Karpas-422 (cell line): ENCODE measurements around the gene SLC38A5. TPM values are rescaled to one million over a fixed set of nuclear protein-coding genes. Genes with fewer than 3 reads are reported as not detected.

Source experiments
- DNase-seq: peaks from one replicate; pipeline ENCODE4 v3.0.0-alpha.2; 2015
- H2AFZ ChIP-seq: fragments of 200-600 bp; sonication (generic); 2 replicates; pipeline ENCODE4 v1.6.1; 2014; ENCODE audit warnings: antibody characterized with exemption, low read length, mixed read lengths
- H3K27ac ChIP-seq: fragments of 200-600 bp; sonication (generic); 2 replicates; pipeline ENCODE4 v1.5.1; 2014; ENCODE audit warnings: mild to moderate bottlenecking, low read length, moderate library complexity
- H3K27me3 ChIP-seq: fragments of 200-600 bp; sonication (generic); 2 replicates; pipeline ENCODE4 v1.6.1; 2014; ENCODE audit warnings: low read length, mixed read lengths
- H3K36me3 ChIP-seq: fragments of 200-600 bp; sonication (generic); 2 replicates; pipeline ENCODE4 v1.6.1; 2014; ENCODE audit warnings: low read length, mixed read lengths; ENCODE audit not compliant: insufficient read depth
- H3K4me1 ChIP-seq: fragments of 200-600 bp; sonication (generic); 2 replicates; pipeline ENCODE4 v1.6.1; 2014; ENCODE audit warnings: mild to moderate bottlenecking, low read length, mixed read lengths
- H3K4me2 ChIP-seq: fragments of 200-600 bp; sonication (generic); 2 replicates; pipeline ENCODE4 v1.6.1; 2014; ENCODE audit warnings: low read length, low read depth, mild to moderate bottlenecking; ENCODE audit not compliant: poor library complexity, severe bottlenecking
- H3K4me3 ChIP-seq: fragments of 200-600 bp; sonication (generic); 2 replicates; pipeline ENCODE4 v1.5.1; 2014; ENCODE audit warnings: mild to moderate bottlenecking, antibody characterized with exemption, low read length, mixed read lengths
- H3K79me2 ChIP-seq: fragments of 200-600 bp; sonication (generic); 2 replicates; pipeline ENCODE4 v1.6.1; 2014; ENCODE audit warnings: mild to moderate bottlenecking, low read length, mixed read lengths
- H3K9ac ChIP-seq: fragments of 200-600 bp; sonication (generic); 2 replicates; pipeline ENCODE4 v1.6.0; 2014; ENCODE audit warnings: low read length
- H3K9me2 ChIP-seq: fragments of 200-600 bp; sonication (generic), shearing (Covaris generic); replicated peaks from 2 replicates; pipeline ENCODE4 v1.6.0; 2014; ENCODE audit warnings: mild to moderate bottlenecking, low read length, moderate library complexity; ENCODE audit not compliant: insufficient read depth
- H3K9me3 ChIP-seq: fragments of 300-700, 200-600 bp; sonication (generic); 2 replicates; pipeline ENCODE4 v1.6.1; 2014; ENCODE audit warnings: low read length, mixed read lengths
- H4K20me1 ChIP-seq: fragments of 200-600 bp; sonication (generic); 2 replicates; pipeline ENCODE4 v1.6.1; 2014; ENCODE audit warnings: mild to moderate bottlenecking, antibody characterized with exemption, low read length, low read depth; ENCODE audit not compliant: insufficient read depth
- total RNA-seq: library from RNA; depleted of rRNA; stranded (reverse); fragments of >200 nt; shearing (Covaris generic); gene quantifications from 2 replicates; pipeline ENCODE4 v1.2.3, GENCODE V29; 2014; ENCODE audit warnings: low replicate concordance

SLC38A5 gene
- total RNA-seq, 1 experiment from 2014 or later = not detected

DNA sequence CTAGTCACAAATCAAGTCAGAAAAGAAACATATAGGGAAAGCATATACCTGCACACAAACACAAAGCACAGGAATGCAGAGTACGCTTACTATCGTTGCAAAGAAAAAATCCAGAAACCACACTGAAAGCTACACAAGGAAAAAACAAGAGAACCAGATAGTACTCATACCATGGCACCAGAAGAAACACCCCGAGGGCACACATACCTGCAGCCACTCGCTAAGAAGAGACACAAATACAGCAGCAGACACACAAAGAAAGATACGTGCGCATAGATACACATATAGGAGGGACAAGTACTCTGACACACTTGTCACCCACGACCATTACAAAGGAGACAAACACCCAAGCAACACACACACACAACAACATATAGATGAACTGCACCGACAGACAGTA, 1.4 kb upstream of the SLC38A5 start:
- no peak overlapping the region for H3K4me3 ChIP-seq
- H3K4me1 ChIP-seq = peaks cover 4% of the 10 kb centered on the region
- no peak overlapping the region for H3K9ac ChIP-seq
- no peaks in the 10 kb centered on the region for H3K9me2 ChIP-seq
- H3K27ac ChIP-seq = no peak overlapping the region
- no peak overlapping the region for H2AFZ ChIP-seq
- H3K27me3 ChIP-seq = no peaks in the 10 kb centered on the region
- no peaks in the 10 kb centered on the region for H3K9me3 ChIP-seq
- H3K36me3 ChIP-seq = no peaks in the 10 kb centered on the region
- no peaks in the 10 kb centered on the region for H4K20me1 ChIP-seq
- H3K4me2 ChIP-seq = no peak overlapping the region
- no peak for DNase-seq
- H3K79me2 ChIP-seq = peaks cover 5% of the 10 kb centered on the region

DNA sequence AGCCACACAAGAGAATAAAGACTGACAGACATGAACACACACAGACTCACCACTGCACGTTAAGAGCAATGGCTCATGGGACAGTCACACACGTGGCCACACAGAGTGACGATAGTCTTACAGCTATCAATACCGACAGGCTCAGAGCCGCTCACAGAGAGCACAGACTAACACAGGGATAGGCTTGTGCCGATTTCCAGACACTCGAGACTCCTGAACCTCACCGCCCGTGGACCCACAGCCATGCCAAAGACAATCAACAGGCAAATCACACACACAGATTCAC, 716 bp upstream of the SLC38A5 start:
- peaks cover 4% of the 10 kb centered on the region for H3K4me1 ChIP-seq
- H3K4me3 ChIP-seq = no peak overlapping the region
- H4K20me1 ChIP-seq = no peaks in the 10 kb centered on the region
- H3K36me3 ChIP-seq = no peaks in the 10 kb centered on the region
- no peaks in the 10 kb centered on the region for H3K79me2 ChIP-seq
- H3K9me3 ChIP-seq = no peaks in the 10 kb centered on the region
- H3K27me3 ChIP-seq = no peaks in the 10 kb centered on the region
- H3K4me2 ChIP-seq = no peak overlapping the region
- no peaks in the 10 kb centered on the region for H3K9me2 ChIP-seq
- no peak overlapping the region for H3K27ac ChIP-seq
- H3K9ac ChIP-seq = no peak overlapping the region
- H2AFZ ChIP-seq = no peak overlapping the region
- DNase-seq = peak; percentile 38

DNA sequence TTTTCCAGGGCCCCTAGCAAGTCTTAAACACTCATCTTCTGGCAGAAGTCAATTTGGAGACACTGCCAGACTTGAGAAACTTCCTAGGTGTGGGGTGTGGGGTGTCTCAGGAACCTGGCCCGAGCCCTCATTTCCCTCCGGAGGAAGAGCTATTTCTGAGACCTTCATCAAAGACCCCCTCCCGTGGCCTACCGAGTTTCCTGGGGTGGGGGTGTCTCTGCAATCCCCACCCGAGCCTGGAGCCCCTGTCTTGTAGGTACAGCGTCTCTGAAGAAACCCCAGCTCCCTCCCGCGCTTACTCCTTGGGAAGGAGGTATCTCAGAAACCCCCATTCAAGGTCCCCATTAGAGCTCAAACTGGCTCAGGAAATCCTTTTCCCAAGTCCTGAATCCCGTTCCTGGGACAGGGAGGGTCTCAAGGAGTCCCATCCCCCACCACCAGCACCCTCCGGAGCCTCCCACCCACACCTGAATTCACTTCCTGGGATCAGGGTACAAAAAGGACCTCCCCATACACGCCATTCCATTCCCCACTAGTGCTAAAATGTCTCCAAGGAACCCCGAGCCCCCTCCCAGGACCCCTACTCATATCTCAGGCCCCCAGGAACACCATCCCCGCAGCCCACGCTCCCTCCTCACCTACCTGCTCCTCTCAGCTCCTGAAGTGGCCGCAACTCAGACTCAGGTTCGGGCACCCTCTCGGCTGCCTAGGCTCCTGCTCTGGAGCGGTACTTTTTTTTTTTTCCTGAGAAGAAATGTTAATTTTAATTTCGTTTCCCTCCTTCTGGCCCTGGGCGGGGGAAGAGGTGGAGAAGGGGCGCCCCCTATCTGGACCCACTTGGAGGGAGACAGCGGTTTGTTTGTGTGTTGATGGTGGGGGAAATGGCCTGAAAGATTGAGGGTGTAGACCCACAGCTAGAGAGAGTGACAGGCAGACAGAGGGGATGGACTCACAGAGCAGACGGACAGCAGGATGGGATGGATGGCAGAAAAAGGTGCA, 1.1 kb downstream of the SLC38A5 start:
- Histone ChIP-seq H3K36me3 (no peaks in the 10 kb centered on the region), H3K79me2 (no peaks in the 10 kb centered on the region), H3K4me1 (no peaks in the 10 kb centered on the region), H3K4me2 (no peak overlapping the region), H3K27ac (no peak overlapping the region), H2AFZ (no peak overlapping the region), H3K9ac (no peak overlapping the region), H3K4me3 (no peak overlapping the region), H3K9me3 (no peaks in the 10 kb centered on the region), H4K20me1 (no peaks in the 10 kb centered on the region), H3K27me3 (no peaks in the 10 kb centered on the region), H3K9me2 (no peaks in the 10 kb centered on the region)
- no peak for DNase-seq

DNA sequence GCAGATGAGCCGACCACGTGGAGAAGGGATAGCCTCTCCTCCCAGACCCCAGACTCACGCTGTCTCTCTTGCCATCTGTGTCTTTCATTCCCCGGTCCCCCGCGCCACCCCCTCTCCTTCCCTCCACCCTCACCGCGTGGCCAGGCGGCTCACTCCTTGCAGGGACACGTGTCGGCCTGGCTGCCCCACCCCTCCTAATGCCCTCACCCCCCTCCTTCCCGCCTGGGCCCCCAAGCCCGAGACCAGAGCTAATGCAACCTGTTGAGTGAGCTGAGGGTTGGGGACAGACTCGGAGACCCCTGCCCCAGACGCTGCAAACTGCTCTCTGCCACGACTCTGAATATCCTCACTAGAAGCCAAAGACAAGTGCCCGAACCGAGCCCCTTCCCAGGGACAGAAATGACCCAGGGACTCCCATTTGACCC, 1.8 kb downstream of the SLC38A5 start:
- Histone ChIP-seq H2AFZ (no peak overlapping the region), H3K27ac (no peak overlapping the region)

DNA sequence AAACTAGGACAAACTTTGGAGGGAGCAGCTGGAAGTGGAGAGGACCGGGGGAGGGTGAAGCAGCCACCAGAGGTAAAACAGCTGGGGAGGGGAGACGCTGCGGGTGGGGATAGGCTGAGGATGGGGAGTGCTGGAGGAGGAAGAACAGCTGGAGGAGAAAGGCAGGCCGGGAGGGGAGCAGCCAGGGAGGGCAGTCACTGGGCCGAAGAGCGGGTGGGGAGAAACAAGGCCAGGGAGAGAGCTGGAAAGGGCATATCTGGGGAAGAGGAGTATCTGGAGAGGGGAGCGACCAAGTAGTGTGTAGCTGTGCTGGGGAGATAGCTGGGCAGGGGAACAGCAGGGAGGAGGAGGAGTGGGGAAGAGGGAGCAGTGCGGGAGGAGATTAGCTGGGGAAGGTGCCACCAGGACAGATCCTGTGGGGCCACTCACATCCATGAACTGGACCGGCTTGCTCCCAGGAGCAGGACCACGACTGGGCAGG, 2.7 kb downstream of the SLC38A5 start:
- Histone ChIP-seq H3K4me1 (no peaks in the 10 kb centered on the region), H3K9me3 (no peaks in the 10 kb centered on the region), H3K9ac (no peak overlapping the region), H3K36me3 (no peaks in the 10 kb centered on the region), H2AFZ (no peak overlapping the region), H3K79me2 (no peaks in the 10 kb centered on the region), H3K4me2 (no peak overlapping the region), H3K27me3 (no peaks in the 10 kb centered on the region), H3K27ac (no peak overlapping the region), H4K20me1 (no peaks in the 10 kb centered on the region), H3K9me2 (no peaks in the 10 kb centered on the region), H3K4me3 (no peak overlapping the region)
- peak; percentile 14 for DNase-seq

More for the DNA sequence above, 1.8 kb downstream of the SLC38A5 start:
- Histone ChIP-seq H4K20me1 (no peaks in the 10 kb centered on the region), H3K9ac (no peak overlapping the region), H3K4me2 (no peak overlapping the region), H3K9me2 (no peaks in the 10 kb centered on the region), H3K4me1 (no peaks in the 10 kb centered on the region), H3K36me3 (no peaks in the 10 kb centered on the region), H3K27me3 (no peaks in the 10 kb centered on the region), H3K79me2 (no peaks in the 10 kb centered on the region), H3K9me3 (no peaks in the 10 kb centered on the region), H3K4me3 (no peak overlapping the region)
- DNase-seq = no peak

DNA sequence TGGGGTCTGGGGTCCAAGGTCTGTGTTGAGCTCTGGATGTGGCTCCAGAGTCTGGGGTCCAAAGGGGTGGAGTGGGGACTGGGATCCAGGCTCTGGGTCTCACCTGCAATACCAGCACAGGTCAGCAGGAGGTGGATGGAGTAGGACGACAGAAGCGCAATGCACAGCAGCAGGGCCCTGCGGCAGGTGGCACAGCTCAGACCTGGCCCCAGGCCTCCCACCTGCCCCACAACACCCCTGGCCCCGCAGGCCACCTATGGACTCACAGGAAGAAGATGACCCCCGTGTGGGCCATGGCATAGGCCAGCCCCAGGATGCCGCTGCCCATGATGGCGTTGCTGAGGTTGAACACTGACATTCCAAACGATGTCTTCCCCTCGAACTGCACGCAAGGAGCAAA, 3.4 kb downstream of the SLC38A5 start:
- H3K9ac ChIP-seq = no peak overlapping the region
- peak; percentile 44 for DNase-seq
- no peak overlapping the region for H3K4me3 ChIP-seq
- no peak overlapping the region for H3K27ac ChIP-seq
- H3K4me2 ChIP-seq = no peak overlapping the region
- H3K27me3 ChIP-seq = no peaks in the 10 kb centered on the region
- H3K36me3 ChIP-seq = no peaks in the 10 kb centered on the region
- no peaks in the 10 kb centered on the region for H3K79me2 ChIP-seq
- H2AFZ ChIP-seq = no peak overlapping the region
- no peaks in the 10 kb centered on the region for H4K20me1 ChIP-seq
- no peaks in the 10 kb centered on the region for H3K4me1 ChIP-seq
- H3K9me3 ChIP-seq = no peaks in the 10 kb centered on the region
- H3K9me2 ChIP-seq = no peaks in the 10 kb centered on the region

DNA sequence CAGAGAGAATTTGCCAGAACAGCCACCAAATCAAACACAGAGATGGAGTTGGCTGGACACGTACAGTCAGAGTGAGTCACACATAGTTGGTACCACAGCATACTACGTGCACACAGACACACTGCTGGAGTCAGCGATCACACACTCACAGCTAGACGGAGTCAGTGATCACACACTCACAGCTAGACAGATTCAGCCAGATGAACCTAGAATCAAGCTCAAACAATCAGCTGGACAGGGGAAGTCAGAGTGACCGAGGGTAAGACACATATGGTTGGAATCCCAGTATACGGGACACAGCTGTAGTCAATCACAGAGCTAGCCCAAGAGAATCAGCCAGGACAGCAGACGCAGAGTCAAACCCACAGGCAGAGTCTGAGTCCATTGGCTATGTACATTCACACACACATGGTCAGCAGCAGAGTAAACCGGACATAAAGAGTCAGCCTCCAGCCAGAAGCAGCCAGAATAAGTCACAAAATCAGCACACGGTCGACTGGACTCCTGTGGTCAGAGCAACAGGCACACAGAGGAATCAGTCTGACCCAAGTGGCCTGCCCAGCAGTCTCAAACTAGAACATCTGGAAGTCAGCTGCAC, 4.6 kb downstream of the SLC38A5 start:
- H3K9me2 ChIP-seq = no peaks in the 10 kb centered on the region
- H3K4me3 ChIP-seq = no peak overlapping the region
- H3K27ac ChIP-seq = no peak overlapping the region
- H3K9me3 ChIP-seq = no peaks in the 10 kb centered on the region
- H3K79me2 ChIP-seq = no peaks in the 10 kb centered on the region
- no peaks in the 10 kb centered on the region for H4K20me1 ChIP-seq
- H2AFZ ChIP-seq = no peak overlapping the region
- no peak overlapping the region for H3K9ac ChIP-seq
- peak; percentile 29 for DNase-seq
- H3K36me3 ChIP-seq = no peaks in the 10 kb centered on the region
- H3K4me2 ChIP-seq = no peak overlapping the region
- no peaks in the 10 kb centered on the region for H3K4me1 ChIP-seq
- no peaks in the 10 kb centered on the region for H3K27me3 ChIP-seq

DNA sequence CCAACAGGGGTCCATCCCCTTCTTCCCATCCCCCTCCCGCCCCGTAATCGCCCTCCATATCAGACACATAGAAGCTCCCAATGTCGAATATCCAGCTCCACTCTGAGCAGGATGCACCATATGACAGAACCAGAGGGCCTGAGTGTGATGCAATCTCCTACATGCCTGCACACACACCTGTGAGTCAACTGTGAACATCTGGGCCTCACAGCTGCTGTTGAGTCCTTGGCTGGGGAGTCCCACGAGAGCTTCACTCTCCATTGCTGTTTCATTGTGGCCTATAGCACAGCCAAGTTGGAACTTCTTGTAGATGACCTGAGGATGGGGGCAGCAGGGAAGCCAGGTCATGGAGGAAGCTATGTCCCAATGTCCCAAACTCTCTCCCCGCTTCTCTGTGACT, 8.2 kb downstream of the SLC38A5 start:
- H3K9me3 ChIP-seq = no peaks in the 10 kb centered on the region
- no peak overlapping the region for H3K4me2 ChIP-seq
- no peak overlapping the region for H3K27ac ChIP-seq

More for the DNA sequence above, 8.2 kb downstream of the SLC38A5 start:
- H4K20me1 ChIP-seq = no peaks in the 10 kb centered on the region
- H3K9ac ChIP-seq = no peak overlapping the region
- no peaks in the 10 kb centered on the region for H3K27me3 ChIP-seq
- no peaks in the 10 kb centered on the region for H3K36me3 ChIP-seq
- no peak overlapping the region for H2AFZ ChIP-seq
- H3K4me1 ChIP-seq = no peaks in the 10 kb centered on the region
- no peaks in the 10 kb centered on the region for H3K9me2 ChIP-seq
- no peak overlapping the region for H3K4me3 ChIP-seq
- no peaks in the 10 kb centered on the region for H3K79me2 ChIP-seq
- peak; percentile 40 for DNase-seq
